Measurements from ENCODE around the gene PSORS1C2.

- TF ChIP-seq, protein P1, sequence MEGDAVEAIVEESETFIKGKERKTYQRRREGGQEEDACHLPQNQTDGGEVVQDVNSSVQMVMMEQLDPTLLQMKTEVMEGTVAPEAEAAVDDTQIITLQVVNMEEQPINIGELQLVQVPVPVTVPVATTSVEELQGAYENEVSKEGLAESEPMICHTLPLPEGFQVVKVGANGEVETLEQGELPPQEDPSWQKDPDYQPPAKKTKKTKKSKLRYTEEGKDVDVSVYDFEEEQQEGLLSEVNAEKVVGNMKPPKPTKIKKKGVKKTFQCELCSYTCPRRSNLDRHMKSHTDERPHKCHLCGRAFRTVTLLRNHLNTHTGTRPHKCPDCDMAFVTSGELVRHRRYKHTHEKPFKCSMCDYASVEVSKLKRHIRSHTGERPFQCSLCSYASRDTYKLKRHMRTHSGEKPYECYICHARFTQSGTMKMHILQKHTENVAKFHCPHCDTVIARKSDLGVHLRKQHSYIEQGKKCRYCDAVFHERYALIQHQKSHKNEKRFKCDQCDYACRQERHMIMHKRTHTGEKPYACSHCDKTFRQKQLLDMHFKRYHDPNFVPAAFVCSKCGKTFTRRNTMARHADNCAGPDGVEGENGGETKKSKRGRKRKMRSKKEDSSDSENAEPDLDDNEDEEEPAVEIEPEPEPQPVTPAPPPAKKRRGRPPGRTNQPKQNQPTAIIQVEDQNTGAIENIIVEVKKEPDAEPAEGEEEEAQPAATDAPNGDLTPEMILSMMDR (conservative IDR thresholded peaks at IDR 0.05; ENCODE audit: low read length): no peak
- no peak for TF ChIP-seq EZH2phosphoT487 (IDR thresholded peaks at IDR 0.05; ENCODE audit: borderline replicate concordance, low read depth, low read length)
Observed at GRCh38 chr6:31178143-31179041, 39.5 kb upstream of the PSORS1C2 start.

All from OCI-LY7 (cell line).